H1 (cell line): ENCODE measurements around the gene SLC37A2. TPM values are rescaled to one million over a fixed set of nuclear protein-coding genes. Genes with fewer than 3 reads are reported as not detected.

Source experiments
- CTCF ChIA-PET: fragments of 300-600 bp; sonication (Branson Sonifier 250); formaldehyde crosslinking; loops from one replicate; lab custom pipeline; 2021; ENCODE audit not compliant: partially characterized antibody; lab: Charles Lee
- POLR2A ChIA-PET: fragments of 300-600 bp; sonication (Branson Sonifier 250); formaldehyde crosslinking; loops from one replicate; lab custom pipeline; 2021; ENCODE audit warnings: inconsistent platforms; ENCODE audit not compliant: partially characterized antibody; lab: Charles Lee
- DNase-seq, 2 experiments: peaks; one replicate each; pipeline versions ENCODE4 v3.0.0 to v3.0.0-alpha.2; 2010 to 2022; ENCODE audit warnings: low spot score in 2 of 2, low read depth in 1 of 2, mixed read lengths in 1 of 2
- FAIRE-seq: peaks from 2 replicates; lab custom pipeline; 2011; peaks lifted over from hg19 to GRCh38; lab: Jason Lieb, UNC
- H2AFZ ChIP-seq: 2 replicates; pipeline ENCODE4 v1.8.1; 2012; ENCODE audit warnings: low read length, inconsistent platforms
- H2AK5ac ChIP-seq: 2 replicates; pipeline ENCODE4 v1.6.1; 2013; ENCODE audit warnings: low read depth, low read length
- H2BK120ac ChIP-seq: replicated peaks from 2 replicates; pipeline ENCODE3; 2013; ENCODE audit warnings: low read depth, low read length, inconsistent platforms
- H2BK12ac ChIP-seq: 2 replicates; pipeline ENCODE4 v1.6.1; 2013; ENCODE audit warnings: low read depth, low read length
- H2BK15ac ChIP-seq: 2 replicates; pipeline ENCODE4 v1.6.1; 2013; ENCODE audit warnings: low read length
- H2BK20ac ChIP-seq: 2 replicates; pipeline ENCODE4 v1.6.1; 2013; ENCODE audit warnings: low read length
- H2BK5ac ChIP-seq: 2 replicates; pipeline ENCODE4 v1.6.1; 2013; ENCODE audit warnings: low read depth, low read length
- H3K14ac ChIP-seq: 2 replicates; pipeline ENCODE4 v1.6.1; 2013; ENCODE audit warnings: inconsistent platforms; ENCODE audit not compliant: insufficient read length
- H3K18ac ChIP-seq: 2 replicates; pipeline ENCODE4 v1.6.1; 2013; ENCODE audit warnings: low read length; ENCODE audit errors: extremely low read depth
- H3K23ac ChIP-seq: 2 replicates; pipeline ENCODE4 v1.6.1; 2013; ENCODE audit warnings: inconsistent platforms; ENCODE audit not compliant: insufficient read length
- H3K23me2 ChIP-seq: 2 replicates; pipeline ENCODE4 v1.6.1; 2013; ENCODE audit warnings: low read depth, low read length
- H3K27ac ChIP-seq: 2 replicates; pipeline ENCODE4 v1.6.1; 2011; ENCODE audit warnings: low read depth, low read length, inconsistent platforms
- H3K27me3 ChIP-seq, 4 experiments: replicated peaks in 1 of 4; 1 replicate in 1 of 4; 2 replicates in 3 of 4; pipeline versions ENCODE4 v1.6.1 to v1.8.1; 2011 to 2013; ENCODE audit warnings: low read length in 3 of 4, mild to moderate bottlenecking in 3 of 4, inconsistent platforms in 2 of 4, mixed read lengths in 2 of 4, moderate library complexity in 1 of 4; ENCODE audit not compliant: control insufficient read depth in 3 of 4, insufficient read depth in 3 of 4; ENCODE audit errors: extremely low read depth in 1 of 4
- H3K36me3 ChIP-seq, 4 experiments: 2 replicates each; pipeline versions ENCODE4 v1.6.1 to v1.8.1; 2011 to 2013; ENCODE audit warnings: mild to moderate bottlenecking in 4 of 4, low read length in 3 of 4, moderate library complexity in 2 of 4, control low read depth in 1 of 4, inconsistent platforms in 1 of 4; ENCODE audit not compliant: insufficient read depth in 4 of 4, control insufficient read depth in 2 of 4
- H3K4ac ChIP-seq: replicated peaks from 2 replicates; pipeline ENCODE3; 2013; ENCODE audit warnings: low read length, low read depth, mixed read lengths, inconsistent platforms; ENCODE audit not compliant: insufficient read length
- H3K4me1 ChIP-seq, 4 experiments: replicated peaks in 1 of 4; 1 replicate in 1 of 4; 2 replicates in 3 of 4; pipeline versions ENCODE4 v1.6.1 to v1.8.1; 2011 to 2013; ENCODE audit warnings: low read length in 3 of 4, inconsistent platforms in 2 of 4, mixed read lengths in 1 of 4; ENCODE audit not compliant: insufficient read depth in 4 of 4, control insufficient read depth in 3 of 4
- H3K4me2 ChIP-seq, 2 experiments: 2 replicates each; pipeline versions ENCODE4 v1.6.1 to v1.8.1; 2011 to 2013; ENCODE audit warnings: low read depth in 2 of 2, low read length in 2 of 2, control low read depth in 1 of 2, inconsistent platforms in 1 of 2, mild to moderate bottlenecking in 1 of 2; ENCODE audit not compliant: insufficient read depth in 1 of 2
- H3K4me3 ChIP-seq, 4 experiments: fragments of 200-600, 300-600 bp in 1 of 4; sonication (generic), shearing (Covaris generic), sonication (Bioruptor Twin) in 1 of 4; 2 replicates each; pipeline versions ENCODE4 v1.5.1 to v1.8.1; 2011 to 2016; ENCODE audit warnings: low read length in 4 of 4, low read depth in 3 of 4, control low read depth in 2 of 4, inconsistent platforms in 2 of 4, mild to moderate bottlenecking in 2 of 4, mixed read lengths in 1 of 4, moderate library complexity in 1 of 4; ENCODE audit not compliant: insufficient read depth in 2 of 4; ENCODE audit errors: extremely low read depth in 1 of 4
- H3K56ac ChIP-seq: replicated peaks from 2 replicates; pipeline ENCODE3; 2013; ENCODE audit warnings: low read depth, mild to moderate bottlenecking, mixed read lengths, low read length, inconsistent platforms; ENCODE audit not compliant: insufficient read length
- H3K79me1 ChIP-seq: 2 replicates; pipeline ENCODE4 v1.6.1; 2013; ENCODE audit warnings: low read depth, low read length, control low read depth
- H3K79me2 ChIP-seq, 2 experiments: 2 replicates each; pipeline versions ENCODE4 v1.6.1 to v1.8.1; 2012 to 2013; ENCODE audit warnings: low read length in 2 of 2, mild to moderate bottlenecking in 2 of 2, inconsistent platforms in 1 of 2; ENCODE audit not compliant: insufficient read depth in 2 of 2, control insufficient read depth in 1 of 2
- H3K9ac ChIP-seq, 4 experiments: replicated peaks in 1 of 4; 1 replicate in 1 of 4; 2 replicates in 3 of 4; pipeline versions ENCODE4 v1.6.1 to v1.8.1; 2011 to 2013; ENCODE audit warnings: low read depth in 3 of 4, low read length in 3 of 4, control low read depth in 2 of 4, mild to moderate bottlenecking in 2 of 4, moderate library complexity in 2 of 4, inconsistent platforms in 1 of 4; ENCODE audit errors: extremely low read depth in 1 of 4
- H3K9me3 ChIP-seq, 2 experiments: 2 replicates each; pipeline versions ENCODE4 v1.6.1 to v1.8.1; 2012 to 2013; ENCODE audit warnings: mild to moderate bottlenecking in 2 of 2, moderate library complexity in 2 of 2, control low read depth in 1 of 2, inconsistent platforms in 1 of 2, low read depth in 1 of 2, low read length in 1 of 2, mixed read lengths in 1 of 2; ENCODE audit not compliant: insufficient read depth in 2 of 2
- H4K20me1 ChIP-seq, 2 experiments: replicated peaks in 1 of 2; 2 replicates each; pipeline versions ENCODE3 to v1.8.1; 2011 to 2013; ENCODE audit warnings: inconsistent platforms in 2 of 2, low read length in 2 of 2, mild to moderate bottlenecking in 1 of 2; ENCODE audit not compliant: insufficient read depth in 2 of 2, control insufficient read depth in 1 of 2
- H4K5ac ChIP-seq: 2 replicates; pipeline ENCODE4 v1.6.1; 2013; ENCODE audit warnings: low read length, low read depth, mixed read lengths, inconsistent platforms; ENCODE audit not compliant: insufficient read length
- H4K8ac ChIP-seq: 2 replicates; pipeline ENCODE4 v1.8.0; 2013; ENCODE audit warnings: mild to moderate bottlenecking, moderate library complexity, low read length, inconsistent platforms; ENCODE audit not compliant: insufficient read depth; ENCODE audit errors: extremely low read depth
- H4K91ac ChIP-seq: replicated peaks from 2 replicates; pipeline ENCODE3; 2013; ENCODE audit warnings: low read length, mixed read lengths, inconsistent platforms; ENCODE audit not compliant: insufficient read length
- CBX5 ChIP-seq: fragments of 300-800, 300-1000 bp; sonication (generic); IDR thresholded peaks from 2 replicates; pipeline ENCODE4 v1.7.1; 2016; ENCODE audit warnings: antibody characterized with exemption, low read length, low read depth
- KDM1A ChIP-seq: fragments of 200-600, 300-600 bp; sonication (generic); IDR thresholded peaks from 2 replicates; pipeline ENCODE4 v1.7.1; 2016; ENCODE audit warnings: mild to moderate bottlenecking, low read length, borderline replicate concordance
- NRF1 ChIP-seq: IDR thresholded peaks from 2 replicates; pipeline ENCODE4 v1.6.1; 2011; ENCODE audit warnings: mild to moderate bottlenecking, low read depth, low read length, improper control_type of control experiment
- RXRA ChIP-seq: IDR thresholded peaks from 2 replicates; pipeline ENCODE4 v1.6.1; 2011; ENCODE audit warnings: low read depth, mild to moderate bottlenecking, low read length, moderate library complexity; ENCODE audit not compliant: insufficient read depth
- SIRT6 ChIP-seq: IDR thresholded peaks from one replicate; pipeline ENCODE4 v1.7.1; 2012; ENCODE audit warnings: low read length, inconsistent platforms
- SRF ChIP-seq: IDR thresholded peaks from 2 replicates; pipeline ENCODE4 v1.6.1; 2011; ENCODE audit warnings: mild to moderate bottlenecking, low read depth, low read length, moderate library complexity
- TBP ChIP-seq: IDR thresholded peaks from 2 replicates; pipeline ENCODE4 v1.6.1; 2011; ENCODE audit warnings: low read depth, low read length, improper control_type of control experiment
- YY1 ChIP-seq: IDR thresholded peaks from 2 replicates; pipeline ENCODE4 v1.6.1; 2011; ENCODE audit warnings: low read depth, mild to moderate bottlenecking, low read length
- WGBS, 2 experiments: shearing (Covaris generic) in 1 of 2; methylation state at CpG; one replicate each; pipeline versions ENCODE4 v1.1.6 to v1.1.7; 2013 to 2015; ENCODE audit warnings: low lambda C conversion rate in 2 of 2, mixed read lengths in 2 of 2, inconsistent platforms in 1 of 2, low coverage in 1 of 2, missing lambda C conversion rate in 1 of 2; ENCODE audit not compliant: insufficient replicate concordance in 2 of 2, insufficient coverage in 1 of 2, insufficient read length in 1 of 2; ENCODE audit errors: extremely low coverage in 1 of 2, missing lambda C conversion rate in 1 of 2; 5-methylcytosine and 5-hydroxymethylcytosine counted together
- polyA plus RNA-seq, 7 experiments: library from polyadenylated mRNA; depleted of rRNA in 3 of 7; stranded (reverse) in 5 of 7; unstranded in 2 of 7; fragments of >200 nt in 5 of 7; fragments of 200-250 nt in 2 of 7; gene quantifications; 1 replicate in 5 of 7; 2 replicates in 1 of 7; 4 replicates in 1 of 7; pipeline versions ENCODE4 v1.2.1 to v1.2.3, GENCODE V29; 2011 to 2013; ENCODE audit warnings: missing spikeins in 2 of 7, mixed read lengths in 2 of 7
- total RNA-seq: library from RNA; stranded (reverse); fragmentation: NEBNext Ultra II Directional; extraction: Animal tissue kit (Norgen Biotek cat#: 25700); gene quantifications from 2 replicates; pipeline ENCODE4 v1.2.1, GENCODE V29; 2021
- TF ChIP-seq, protein P1 (sequence below): IDR thresholded peaks from 2 replicates; pipeline ENCODE4 v1.6.1; 2012; ENCODE audit warnings: inconsistent platforms

SLC37A2 gene
- total and polyA plus RNA-seq, 2 of the 8 experiments (the other 6 are each of a cell fraction or from before 2014, with no cell fraction given), result 1.3 to 1.9 TPM

- H3K27ac ChIP-seq, result no peak overlapping the region
- H3K79me1 ChIP-seq, result no peaks in the 10 kb centered on the region; the same call in 1 of the 2 replicates
- POLR2A ChIA-PET, result no interaction called here
- no peaks in the 10 kb centered on the region for H4K20me1 ChIP-seq
- no peak overlapping the region for H2BK20ac ChIP-seq
- H3K36me3 ChIP-seq, result peaks cover 0 to 8% (median 4%) of the 10 kb centered on the region in 4 experiments; a peak in 3 of 8 replicates
- H4K5ac ChIP-seq, result no peak overlapping the region
- 88% methylated on average over 3 of the region's 3 CpGs; no CpG with 5 or more reads in 1 of the 2 experiments for WGBS, 2 experiments
- no peak overlapping the region for H4K91ac ChIP-seq
- no peak for DNase-seq
- no peak for FAIRE-seq
- no peak overlapping the region for H3K9ac ChIP-seq
- no peak for TF ChIP-seq SRF
- no peak for TF ChIP-seq SIRT6
- TF ChIP-seq NRF1, result no peak
- TF ChIP-seq CBX5, result no peak
- TF ChIP-seq TBP, result no peak
- TF ChIP-seq, protein P1, sequence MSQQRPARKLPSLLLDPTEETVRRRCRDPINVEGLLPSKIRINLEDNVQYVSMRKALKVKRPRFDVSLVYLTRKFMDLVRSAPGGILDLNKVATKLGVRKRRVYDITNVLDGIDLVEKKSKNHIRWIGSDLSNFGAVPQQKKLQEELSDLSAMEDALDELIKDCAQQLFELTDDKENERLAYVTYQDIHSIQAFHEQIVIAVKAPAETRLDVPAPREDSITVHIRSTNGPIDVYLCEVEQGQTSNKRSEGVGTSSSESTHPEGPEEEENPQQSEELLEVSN, result no peak
- no peak for TF ChIP-seq KDM1A
- no peak for TF ChIP-seq YY1
- TF ChIP-seq RXRA, result no peak
- TF ChIP-seq, all 59 proteins: peak for 0
- Histone ChIP-seq H3K4ac (no peak overlapping the region), H2BK5ac (no peak overlapping the region), H3K18ac (no peak overlapping the region), H3K14ac (no peak overlapping the region), H3K9me3 (peaks cover 14 to 16% of the 10 kb centered on the region in 2 experiments; a peak in 3 of 4 replicates), H3K4me2 (no peak overlapping the region), H2BK15ac (no peak overlapping the region), H2AK5ac (no peak overlapping the region), H3K27me3 (no peaks in the 10 kb centered on the region), H2BK120ac (no peak overlapping the region), H3K56ac (no peak overlapping the region), H2AFZ (no peak overlapping the region), H3K79me2 (peaks cover 0 to 20% of the 10 kb centered on the region in 2 experiments; a peak in 2 of 4 replicates), H3K23ac (no peak overlapping the region), H3K23me2 (peaks cover 3% of the 10 kb centered on the region; the same call in 1 of the 2 replicates), H4K8ac (no peak overlapping the region), H3K4me3 (no peak overlapping the region), H2BK12ac (no peak overlapping the region), H3K4me1 (peaks cover 2 to 6% (median 3%) of the 10 kb centered on the region in 4 experiments; a peak in 4 of 7 replicates)
- CTCF ChIA-PET, result interaction anchor here (6.3 to 13.5 kb wide), 2 partner anchors 19 to 34 kb away, joined by 61 to 247 read pairs; no protein-coding TSS in a partner anchor
Measured at GRCh38 chr11:125108469-125108868, 45.4 kb downstream of the SLC37A2 start.
